ENCODE data around the gene SHC4. TPM values are rescaled to one million over a fixed set of nuclear protein-coding genes. Genes with fewer than 3 reads are reported as not detected.

SHC4 gene
- total RNA-seq, 1 donor, result 0.72 TPM

DNA sequence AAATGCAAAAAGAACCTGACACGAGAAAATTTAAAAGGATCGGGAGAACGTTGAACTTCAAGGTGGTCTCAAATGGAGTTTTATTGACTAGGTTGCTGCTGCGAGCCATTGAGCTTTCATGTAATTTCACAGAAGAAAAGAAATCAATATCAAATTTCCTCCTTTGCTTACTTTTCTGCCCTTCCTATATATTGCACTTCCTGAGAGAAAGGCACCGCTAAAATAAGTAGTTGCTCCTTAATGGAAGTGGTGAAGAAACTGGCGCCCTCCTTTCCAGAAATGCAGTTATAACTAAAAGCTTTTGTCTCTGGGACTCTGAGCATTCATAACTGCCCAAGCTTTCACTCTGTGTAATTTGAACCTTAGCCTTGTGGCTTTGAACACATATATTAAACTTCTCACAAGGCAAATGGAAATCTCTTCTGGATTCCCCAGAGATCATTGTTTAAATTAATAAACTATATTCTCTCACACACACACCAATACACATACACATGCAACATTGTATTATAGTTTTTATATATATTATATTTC, 72.4 kb downstream of the SHC4 start:
- no peaks in the 10 kb centered on the region for H3K36me3 ChIP-seq (ENCODE audit: insufficient read depth, low read length)
- no peak for DNase-seq (ENCODE audit: insufficient read length, low spot score, missing footprints)
- no peaks in the 10 kb centered on the region for H4K20me1 ChIP-seq (ENCODE audit: insufficient read depth, low read length)
- H3K4me3 ChIP-seq (ENCODE audit: insufficient read depth, low read length), result no peak overlapping the region
- H3K79me2 ChIP-seq (ENCODE audit: insufficient read depth, low read length), result no peaks in the 10 kb centered on the region
- H3K27me3 ChIP-seq (ENCODE audit: insufficient read depth, low read length), result no peaks in the 10 kb centered on the region
- no peaks in the 10 kb centered on the region for H3K9me3 ChIP-seq (ENCODE audit: low read depth, low read length)
- no peak overlapping the region for H3K4me2 ChIP-seq (ENCODE audit: insufficient read depth, low read length)
- peaks cover 15% of the 10 kb centered on the region for H3K4me1 ChIP-seq (ENCODE audit: insufficient read depth, low read length)
- H2AFZ ChIP-seq (ENCODE audit: low read length), result peak overlapping the region; percentile 32
- TF ChIP-seq, protein P1, sequence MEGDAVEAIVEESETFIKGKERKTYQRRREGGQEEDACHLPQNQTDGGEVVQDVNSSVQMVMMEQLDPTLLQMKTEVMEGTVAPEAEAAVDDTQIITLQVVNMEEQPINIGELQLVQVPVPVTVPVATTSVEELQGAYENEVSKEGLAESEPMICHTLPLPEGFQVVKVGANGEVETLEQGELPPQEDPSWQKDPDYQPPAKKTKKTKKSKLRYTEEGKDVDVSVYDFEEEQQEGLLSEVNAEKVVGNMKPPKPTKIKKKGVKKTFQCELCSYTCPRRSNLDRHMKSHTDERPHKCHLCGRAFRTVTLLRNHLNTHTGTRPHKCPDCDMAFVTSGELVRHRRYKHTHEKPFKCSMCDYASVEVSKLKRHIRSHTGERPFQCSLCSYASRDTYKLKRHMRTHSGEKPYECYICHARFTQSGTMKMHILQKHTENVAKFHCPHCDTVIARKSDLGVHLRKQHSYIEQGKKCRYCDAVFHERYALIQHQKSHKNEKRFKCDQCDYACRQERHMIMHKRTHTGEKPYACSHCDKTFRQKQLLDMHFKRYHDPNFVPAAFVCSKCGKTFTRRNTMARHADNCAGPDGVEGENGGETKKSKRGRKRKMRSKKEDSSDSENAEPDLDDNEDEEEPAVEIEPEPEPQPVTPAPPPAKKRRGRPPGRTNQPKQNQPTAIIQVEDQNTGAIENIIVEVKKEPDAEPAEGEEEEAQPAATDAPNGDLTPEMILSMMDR (IDR thresholded peaks at IDR 0.05; ENCODE audit: extremely low read depth, low read depth, low read length), result no peak
- H3K27ac ChIP-seq (ENCODE audit: low read depth, low read length), result no peak overlapping the region

DNA sequence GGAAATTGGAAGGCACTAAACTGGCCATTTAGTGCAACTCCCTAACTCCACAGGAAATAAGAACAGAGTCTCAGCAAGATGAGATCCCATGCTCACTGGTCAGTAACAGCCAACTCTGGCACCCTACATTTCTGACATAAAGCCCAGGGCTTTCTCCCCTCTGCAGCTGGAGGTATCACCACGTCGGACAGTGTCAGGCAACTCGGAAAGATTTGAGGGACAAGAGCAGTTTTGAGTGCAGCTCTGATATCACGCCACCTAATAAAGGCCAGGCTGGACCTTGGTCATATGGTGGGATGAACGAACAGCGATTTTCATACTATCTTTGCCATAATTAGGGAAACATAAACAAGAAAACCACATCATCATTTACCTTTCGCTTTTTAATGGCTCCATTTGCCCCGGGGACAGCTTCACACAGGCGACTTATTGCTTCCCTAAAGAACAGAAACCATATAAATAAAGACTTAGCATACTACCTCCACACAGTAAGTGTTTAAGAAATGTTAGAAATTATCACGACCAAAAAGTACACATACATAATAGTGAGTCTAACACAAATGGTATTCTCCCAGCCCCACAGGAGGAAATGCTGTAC, 73.2 kb downstream of the SHC4 start:
- no peak for DNase-seq (ENCODE audit: insufficient read length, low spot score, missing footprints)
- no peaks in the 10 kb centered on the region for H4K20me1 ChIP-seq (ENCODE audit: insufficient read depth, low read length)
- H3K36me3 ChIP-seq (ENCODE audit: insufficient read depth, low read length), result no peaks in the 10 kb centered on the region
- H2AFZ ChIP-seq (ENCODE audit: low read length), result peak overlapping the region; percentile 30
- H3K4me1 ChIP-seq (ENCODE audit: insufficient read depth, low read length), result peaks cover 15% of the 10 kb centered on the region
- H3K27ac ChIP-seq (ENCODE audit: low read depth, low read length), result no peak overlapping the region
- no peaks in the 10 kb centered on the region for H3K27me3 ChIP-seq (ENCODE audit: insufficient read depth, low read length)
- no peaks in the 10 kb centered on the region for H3K9me3 ChIP-seq (ENCODE audit: low read depth, low read length)
- TF ChIP-seq, protein P1 (IDR thresholded peaks at IDR 0.05; ENCODE audit: extremely low read depth, low read depth, low read length), result no peak
- no peak overlapping the region for H3K4me3 ChIP-seq (ENCODE audit: insufficient read depth, low read length)
- H3K4me2 ChIP-seq (ENCODE audit: insufficient read depth, low read length), result peak overlapping the region; percentile 18
- H3K79me2 ChIP-seq (ENCODE audit: insufficient read depth, low read length), result no peaks in the 10 kb centered on the region

DNA sequence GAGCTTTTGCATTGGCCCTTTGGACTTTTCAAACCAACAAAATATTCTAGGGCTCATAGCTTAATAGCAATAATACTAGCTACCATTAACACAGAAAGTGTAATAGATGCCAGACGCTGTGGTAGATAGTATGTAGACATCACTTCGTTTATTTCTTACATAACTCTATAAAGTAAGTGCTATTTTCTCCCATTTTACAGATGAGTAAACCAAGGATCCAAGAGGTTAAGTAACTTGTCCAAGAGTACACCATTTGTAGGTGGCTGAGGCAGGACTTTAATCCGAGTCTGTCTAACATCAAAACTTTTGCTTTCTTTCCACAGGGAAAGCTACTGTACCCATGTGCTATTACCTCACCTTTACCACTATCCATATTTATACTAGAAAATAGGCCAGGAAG, 73.8 kb downstream of the SHC4 start:
- H2AFZ ChIP-seq (ENCODE audit: low read length), result no peak overlapping the region
- H4K20me1 ChIP-seq (ENCODE audit: insufficient read depth, low read length), result no peaks in the 10 kb centered on the region
- no peak overlapping the region for H3K4me2 ChIP-seq (ENCODE audit: insufficient read depth, low read length)
- no peaks in the 10 kb centered on the region for H3K9me3 ChIP-seq (ENCODE audit: low read depth, low read length)
- H3K4me1 ChIP-seq (ENCODE audit: insufficient read depth, low read length), result peaks cover 15% of the 10 kb centered on the region
- no peak for DNase-seq (ENCODE audit: insufficient read length, low spot score, missing footprints)
- H3K4me3 ChIP-seq (ENCODE audit: insufficient read depth, low read length), result no peak overlapping the region
- no peak overlapping the region for H3K27ac ChIP-seq (ENCODE audit: low read depth, low read length)
- TF ChIP-seq, protein P1 (IDR thresholded peaks at IDR 0.05; ENCODE audit: extremely low read depth, low read depth, low read length), result no peak
- H3K27me3 ChIP-seq (ENCODE audit: insufficient read depth, low read length), result no peaks in the 10 kb centered on the region
- H3K79me2 ChIP-seq (ENCODE audit: insufficient read depth, low read length), result no peaks in the 10 kb centered on the region
- H3K36me3 ChIP-seq (ENCODE audit: insufficient read depth, low read length), result no peaks in the 10 kb centered on the region

DNA sequence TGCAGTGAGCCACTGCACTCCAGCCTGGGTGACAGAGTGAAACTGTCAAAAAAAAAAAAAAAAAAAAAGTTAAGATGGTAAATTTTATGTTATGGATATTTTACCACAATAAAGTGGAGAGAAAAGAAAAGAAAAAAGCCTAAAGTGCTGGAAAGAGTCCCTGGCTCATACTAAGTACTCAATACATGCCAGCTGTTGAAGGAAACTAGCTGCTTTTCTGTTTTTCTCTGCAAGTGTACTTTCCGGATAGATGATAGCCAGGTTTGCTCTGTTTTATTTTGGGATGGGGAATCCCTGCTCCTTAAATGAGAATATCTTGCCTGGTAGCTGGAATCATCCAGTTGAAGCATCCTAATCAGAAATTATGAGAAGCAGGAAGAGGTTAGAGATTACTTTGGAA, 74.9 kb downstream of the SHC4 start:
- Histone ChIP-seq H3K36me3 (ENCODE audit: insufficient read depth, low read length) (no peaks in the 10 kb centered on the region), H3K9me3 (ENCODE audit: low read depth, low read length) (no peaks in the 10 kb centered on the region), H3K27ac (ENCODE audit: low read depth, low read length) (peak overlapping the region; percentile 82), H4K20me1 (ENCODE audit: insufficient read depth, low read length) (no peaks in the 10 kb centered on the region), H3K79me2 (ENCODE audit: insufficient read depth, low read length) (no peaks in the 10 kb centered on the region), H2AFZ (ENCODE audit: low read length) (peak overlapping the region; percentile 63), H3K27me3 (ENCODE audit: insufficient read depth, low read length) (no peaks in the 10 kb centered on the region), H3K4me2 (ENCODE audit: insufficient read depth, low read length) (peak overlapping the region; percentile 51), H3K4me3 (ENCODE audit: insufficient read depth, low read length) (no peak overlapping the region), H3K4me1 (ENCODE audit: insufficient read depth, low read length) (peaks cover 15% of the 10 kb centered on the region)
- TF ChIP-seq, protein P1 (IDR thresholded peaks at IDR 0.05; ENCODE audit: extremely low read depth, low read depth, low read length), result no peak
- no peak for DNase-seq (ENCODE audit: insufficient read length, low spot score, missing footprints)

Data from osteoblast (primary cell).